AG04450 (cell line): ENCODE measurements around the gene S100A1. TPM values are rescaled to one million over a fixed set of nuclear protein-coding genes. Genes with fewer than 3 reads are reported as not detected.

Experiments used
- CTCF ChIA-PET: fragments of 300-600, 350-600 bp; formaldehyde crosslinking; extraction: SDS; loops from one replicate; lab custom pipeline; 2022; ENCODE audit warnings: antibody characterized with exemption, inconsistent platforms; lab: Charles Lee
- POLR2A ChIA-PET: fragments of 350-600 bp; formaldehyde crosslinking; extraction: SDS; loops from one replicate; lab custom pipeline; 2021; ENCODE audit warnings: antibody characterized with exemption, inconsistent platforms; lab: Yijun Ruan, JAX
- DNase-seq: peaks from one replicate; pipeline ENCODE4 v3.0.0-alpha.2; 2011; ENCODE audit warnings: low read depth, low spot score
- H3K27ac ChIP-seq: one replicate; pipeline ENCODE4 v1.5.1; 2012; ENCODE audit warnings: low read depth, low read length, control low read depth
- H3K27me3 ChIP-seq: one replicate; pipeline ENCODE4 v1.6.0; 2012; ENCODE audit warnings: low read length; ENCODE audit not compliant: control insufficient read depth, insufficient read depth
- H3K4me3 ChIP-seq: 2 replicates; pipeline ENCODE4 v1.5.1; 2011; ENCODE audit warnings: mild to moderate bottlenecking, low read depth, low read length, control low read depth
- H3K9me3 ChIP-seq: 2 replicates; pipeline ENCODE4 v1.5.1; 2012; ENCODE audit warnings: low read length; ENCODE audit not compliant: control insufficient read depth, insufficient read depth
- polyA plus RNA-seq: library from polyadenylated mRNA; depleted of rRNA; stranded (reverse); fragments of >200 nt; gene quantifications from 2 replicates; pipeline ENCODE4 v1.2.3, GENCODE V29; 2011
- TF ChIP-seq, protein P1 (sequence below): IDR thresholded peaks from 2 replicates; pipeline ENCODE4 v1.5.1; 2011; ENCODE audit warnings: low read depth, low read length, control low read depth, inconsistent platforms

Gene S100A1
- polyA plus RNA-seq, 1 experiment = 0.21 TPM

DNA sequence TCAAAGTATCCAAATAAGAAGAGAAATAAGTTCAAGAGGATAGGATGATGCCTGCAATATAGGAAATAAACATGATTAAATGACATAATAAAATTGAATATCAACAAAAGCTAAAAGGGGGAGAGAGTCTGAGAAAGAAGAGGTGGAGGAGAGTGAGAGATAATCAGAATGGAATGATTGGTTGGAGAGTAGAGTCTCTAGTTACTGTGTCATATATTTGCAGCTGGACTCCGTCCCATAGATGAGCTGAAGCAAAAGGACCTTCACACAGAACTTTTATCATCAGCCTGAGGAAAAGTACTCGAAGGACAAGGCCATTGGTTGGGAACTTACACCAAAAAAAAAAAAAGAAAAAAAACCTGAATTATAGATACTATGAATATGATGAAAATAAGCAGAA, 39.8 kb upstream of the S100A1 start:
- Histone ChIP-seq H3K27me3 (no peaks in the 10 kb centered on the region), H3K9me3 (no peaks in the 10 kb centered on the region), H3K4me3 (no peak overlapping the region), H3K27ac (no peak overlapping the region)
- TF ChIP-seq, protein P1, sequence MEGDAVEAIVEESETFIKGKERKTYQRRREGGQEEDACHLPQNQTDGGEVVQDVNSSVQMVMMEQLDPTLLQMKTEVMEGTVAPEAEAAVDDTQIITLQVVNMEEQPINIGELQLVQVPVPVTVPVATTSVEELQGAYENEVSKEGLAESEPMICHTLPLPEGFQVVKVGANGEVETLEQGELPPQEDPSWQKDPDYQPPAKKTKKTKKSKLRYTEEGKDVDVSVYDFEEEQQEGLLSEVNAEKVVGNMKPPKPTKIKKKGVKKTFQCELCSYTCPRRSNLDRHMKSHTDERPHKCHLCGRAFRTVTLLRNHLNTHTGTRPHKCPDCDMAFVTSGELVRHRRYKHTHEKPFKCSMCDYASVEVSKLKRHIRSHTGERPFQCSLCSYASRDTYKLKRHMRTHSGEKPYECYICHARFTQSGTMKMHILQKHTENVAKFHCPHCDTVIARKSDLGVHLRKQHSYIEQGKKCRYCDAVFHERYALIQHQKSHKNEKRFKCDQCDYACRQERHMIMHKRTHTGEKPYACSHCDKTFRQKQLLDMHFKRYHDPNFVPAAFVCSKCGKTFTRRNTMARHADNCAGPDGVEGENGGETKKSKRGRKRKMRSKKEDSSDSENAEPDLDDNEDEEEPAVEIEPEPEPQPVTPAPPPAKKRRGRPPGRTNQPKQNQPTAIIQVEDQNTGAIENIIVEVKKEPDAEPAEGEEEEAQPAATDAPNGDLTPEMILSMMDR = no peak
- ChIA-PET CTCF (interaction anchor here (1.1 to 1.9 kb wide), 3 partner anchors 16 to 55 kb away, joined by 5 to 6 read pairs (median 5); no protein-coding TSS in a partner anchor), POLR2A (interaction anchor here (0.7 kb wide), 1 partner anchor 54 kb away, joined by 5 read pairs; no protein-coding TSS in a partner anchor)
- no peak for DNase-seq

DNA sequence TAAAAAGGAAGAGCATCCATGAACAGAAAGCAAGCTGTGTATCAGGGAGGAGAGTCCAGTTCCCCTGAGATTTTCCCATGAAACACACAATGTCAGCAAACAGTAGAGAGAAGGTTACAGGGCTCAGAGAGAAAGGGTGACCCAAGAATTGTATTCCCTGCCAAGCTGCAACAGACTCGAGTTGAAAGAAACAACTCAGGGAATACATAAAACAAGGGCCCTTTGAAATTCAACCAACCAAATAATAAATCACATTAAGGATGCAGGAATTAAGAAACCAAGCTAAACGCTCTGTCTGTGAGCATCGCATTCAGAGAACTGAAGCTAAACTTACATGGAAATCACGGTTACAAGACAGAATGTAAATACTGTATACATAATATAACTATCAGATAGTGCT, 35.5 kb upstream of the S100A1 start:
- Histone ChIP-seq H3K27ac (no peak overlapping the region), H3K4me3 (no peak overlapping the region), H3K9me3 (no peaks in the 10 kb centered on the region), H3K27me3 (no peaks in the 10 kb centered on the region)
- ChIA-PET POLR2A (interaction anchor here (0.8 kb wide), 1 partner anchor 17 kb away, joined by 4 read pairs; no protein-coding TSS in a partner anchor), CTCF (interaction anchor here (0.6 to 3.7 kb wide), 7 partner anchors 20 to 243 kb away, joined by 3 to 19 read pairs (median 3); partner anchors contain the start of gene S100A13)
- TF ChIP-seq, protein P1 = no peak
- no peak for DNase-seq

DNA sequence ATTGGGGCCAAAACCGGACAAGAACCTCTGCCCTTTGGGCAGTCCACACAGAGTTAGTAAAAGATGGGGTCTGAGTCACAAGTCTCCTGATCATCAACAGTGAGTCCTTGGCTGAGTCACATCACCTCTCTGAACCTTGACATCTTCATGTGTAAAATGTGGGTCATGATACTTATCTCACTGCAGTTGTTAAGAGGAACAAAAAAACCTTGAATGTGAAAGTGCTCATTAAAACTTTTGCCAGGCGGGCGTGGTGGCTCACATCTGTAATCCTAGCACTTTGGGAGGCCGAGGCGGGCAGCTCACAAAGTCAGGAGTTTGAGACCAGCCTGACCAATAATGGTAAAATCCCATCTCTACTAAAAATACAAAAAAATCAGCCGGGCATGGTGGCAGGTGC, 31.0 kb upstream of the S100A1 start:
- ChIA-PET CTCF (interaction anchor here (1.0 kb wide), 1 partner anchor 64 kb away, joined by 4 read pairs; no protein-coding TSS in a partner anchor), POLR2A (no interaction called here)
- H3K9me3 ChIP-seq = no peaks in the 10 kb centered on the region
- DNase-seq = no peak
- H3K27ac ChIP-seq = no peak overlapping the region
- TF ChIP-seq, protein P1 = no peak
- no peak overlapping the region for H3K4me3 ChIP-seq
- no peaks in the 10 kb centered on the region for H3K27me3 ChIP-seq

DNA sequence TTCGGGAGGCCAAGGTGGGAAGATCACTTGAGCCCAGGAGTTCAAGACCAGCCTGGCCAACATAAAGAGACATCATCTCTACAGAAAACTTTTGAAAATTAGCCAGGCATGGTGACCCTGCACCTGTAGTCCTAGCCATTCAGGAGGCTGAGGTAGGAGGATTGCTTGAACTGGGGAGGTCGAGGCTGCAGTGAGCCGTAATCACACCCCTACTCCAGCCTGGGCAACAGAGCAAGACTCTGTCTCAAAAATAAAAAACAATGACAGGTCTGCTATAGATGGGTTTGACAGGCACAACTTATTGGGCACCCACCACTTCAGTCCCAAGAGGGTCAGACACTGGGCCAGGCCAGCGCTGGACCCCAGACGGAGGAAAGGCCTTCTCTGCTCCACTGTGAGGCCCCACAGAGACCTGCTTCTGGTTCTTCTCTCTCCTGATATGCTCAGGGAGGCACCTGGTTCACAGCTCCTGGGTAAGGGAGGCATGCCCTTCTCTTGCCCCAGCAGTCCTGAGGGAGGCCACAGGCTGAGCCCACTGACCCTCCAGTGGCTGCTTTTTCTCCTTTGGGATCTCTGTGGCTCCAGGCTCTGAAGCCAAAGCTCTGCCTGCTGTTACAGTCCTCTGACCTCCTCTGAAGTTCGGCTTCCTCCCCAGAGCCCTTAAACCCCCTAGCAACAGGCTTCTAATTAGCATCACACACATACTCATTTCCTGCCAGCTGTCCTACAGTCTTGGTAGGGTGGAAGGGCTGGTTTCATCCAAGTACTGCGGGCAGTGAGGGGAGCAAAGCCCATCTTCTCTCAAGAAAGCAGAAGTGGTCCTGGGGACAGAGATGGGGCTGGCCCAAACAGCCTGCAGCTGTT, 29.7 kb upstream of the S100A1 start:
- H3K27me3 ChIP-seq = no peaks in the 10 kb centered on the region
- TF ChIP-seq, protein P1 = no peak
- no peak for DNase-seq
- H3K4me3 ChIP-seq = no peak overlapping the region
- peak overlapping the region; percentile 68 for H3K27ac ChIP-seq
- POLR2A ChIA-PET = interaction anchor here (0.6 to 1.3 kb wide), 4 partner anchors 14 to 302 kb away, joined by 3 to 5 read pairs (median 4); partner anchors contain the start of gene S100A16
- CTCF ChIA-PET = interaction anchor here (0.9 to 1.5 kb wide), 6 partner anchors 26 to 79 kb away, joined by 3 to 8 read pairs (median 4); partner anchors contain the start of gene S100A13
- no peaks in the 10 kb centered on the region for H3K9me3 ChIP-seq
